Measurements from ENCODE around the gene MAFB. TPM values are rescaled to one million over a fixed set of nuclear protein-coding genes. Genes with fewer than 3 reads are reported as not detected.

MAFB gene
- total RNA-seq, 1 experiment from 2014 or later: 0.85 TPM

DNA sequence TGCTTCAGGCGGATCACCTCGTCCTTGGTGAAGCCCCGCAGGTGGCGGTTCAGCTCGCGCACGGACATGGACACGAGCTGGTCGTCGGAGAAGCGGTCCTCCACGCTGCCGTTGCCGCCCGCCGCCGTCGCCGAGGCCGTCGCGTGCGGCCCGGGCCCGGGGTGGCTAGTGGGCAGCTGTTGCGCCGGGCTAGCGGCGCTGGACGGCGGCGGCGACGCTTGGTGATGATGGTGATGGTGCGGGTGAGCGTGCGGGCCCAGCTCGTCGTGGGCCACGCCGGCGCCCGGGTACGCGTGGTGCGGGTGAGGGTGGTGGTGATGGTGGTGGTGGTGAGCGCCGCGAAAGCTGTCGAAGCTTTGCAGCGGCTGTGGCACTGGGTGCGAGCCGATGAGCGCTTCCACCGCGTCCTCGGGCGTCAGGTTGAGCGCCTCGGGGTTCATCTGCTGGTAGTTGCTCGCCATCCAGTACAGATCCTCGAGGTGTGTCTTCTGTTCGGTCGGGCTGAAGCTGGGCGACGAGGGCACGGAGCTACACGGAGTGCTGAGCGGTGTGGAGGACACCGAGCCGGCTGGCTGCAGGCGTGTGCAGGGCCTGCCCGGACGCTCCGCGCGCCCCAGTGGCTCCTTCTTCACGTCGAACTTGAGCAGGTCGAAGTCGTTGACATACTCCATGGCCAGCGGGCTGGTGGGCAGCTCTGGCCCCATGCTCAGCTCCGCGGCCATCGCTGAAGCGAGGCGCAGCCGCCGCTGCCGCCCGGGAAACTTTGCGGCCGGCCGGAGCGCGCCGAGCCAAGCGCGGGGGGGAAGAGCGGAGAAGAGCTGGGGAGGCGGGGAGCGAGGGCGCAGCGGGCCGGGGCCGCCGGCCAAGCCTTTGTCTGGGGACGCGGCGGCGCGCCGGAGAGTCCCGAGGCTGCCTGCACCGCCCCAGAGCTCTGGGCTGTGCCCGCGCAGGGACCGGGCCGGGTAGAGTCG is 622 bp downstream of the MAFB start:
- Histone ChIP-seq H3K9ac (ENCODE audit: extremely low read depth, insufficient read length, low read length) (no peak overlapping the region), H4K20me1 (ENCODE audit: control insufficient read depth, insufficient read depth, insufficient read length) (no peaks in the 10 kb centered on the region), H3K79me2 (ENCODE audit: insufficient read depth, low read length) (no peaks in the 10 kb centered on the region), H3K4me1 (ENCODE audit: insufficient read depth, low read length) (no peaks in the 10 kb centered on the region), H3K18ac (ENCODE audit: insufficient read length, low read depth, low read length) (no peak overlapping the region), H3K56ac (ENCODE audit: insufficient read length, low read depth, low read length) (no peak overlapping the region), H3K23ac (ENCODE audit: insufficient read length, low read depth, low read length) (no peak overlapping the region), H3K4me2 (ENCODE audit: insufficient read depth, insufficient read length, low read length) (peak overlapping the region; percentile 62), H2BK120ac (ENCODE audit: low read depth, low read length, poor library complexity, severe bottlenecking) (no peak overlapping the region), H4K5ac (ENCODE audit: insufficient read length, low read depth, low read length) (no peak overlapping the region), H3T11ph (ENCODE audit: low read length) (no peak overlapping the region), H2BK5ac (ENCODE audit: insufficient read length, low read length) (no peak overlapping the region), H2BK20ac (ENCODE audit: low read depth, low read length, poor library complexity, severe bottlenecking) (no peak overlapping the region), H2BK12ac (ENCODE audit: insufficient read length, low read depth, low read length) (no peak overlapping the region), H3K27ac (ENCODE audit: insufficient read length, low read depth, low read length) (no peak overlapping the region), H3K79me1 (ENCODE audit: insufficient read depth, low read depth, low read length, poor library complexity, severe bottlenecking) (no peaks in the 10 kb centered on the region), H2AK5ac (ENCODE audit: insufficient read length, low read length) (no peak overlapping the region), H3K27me3 (ENCODE audit: insufficient read depth, low read length) (peaks cover 85% of the 10 kb centered on the region), H2AFZ (ENCODE audit: low read length) (no peak overlapping the region), H3K14ac (ENCODE audit: insufficient read depth, low read length) (no peak overlapping the region), H4K8ac (replicated peaks; ENCODE audit: insufficient read length, low read depth, low read length) (no peak overlapping the region), H3K23me2 (ENCODE audit: insufficient read length, low read depth, low read length, poor library complexity, severe bottlenecking) (peaks cover 19% of the 10 kb centered on the region), H3K9me3 (ENCODE audit: control insufficient read depth, low read depth, low read length) (no peaks in the 10 kb centered on the region), H3K4ac (ENCODE audit: low read depth, low read length) (no peak overlapping the region), H2BK15ac (ENCODE audit: low read depth, low read length) (no peak overlapping the region), H4K91ac (ENCODE audit: insufficient read length, low read depth, low read length) (no peak overlapping the region)
- WGBS (ENCODE audit: extremely low coverage, insufficient read length, low lambda C conversion rate): no CpG with 5 or more reads among the region's 120 CpGs
- H3K9me3 Mint-ChIP-seq: peaks cover 2 to 5% of the 10 kb centered on the region in 2 experiments; a peak in 4 of 5 replicates
- peaks cover 40 to 57% of the 10 kb centered on the region in 2 experiments for H3K4me1 Mint-ChIP-seq
- H3K27me3 Mint-ChIP-seq (ENCODE audit: low read depth): peaks cover 96% of the 10 kb centered on the region
- peak overlapping the region; percentile 59 to 86 for H3K4me3 Mint-ChIP-seq
- peaks cover 0 to 3% (median 0%) of the 10 kb centered on the region in 3 experiments; a peak in 1 of 7 replicates for H3K36me3 Mint-ChIP-seq (ENCODE audit: insufficient read depth in 1 of 3, low read depth in 3 of 3)
- no peak overlapping the region; a peak in 1 of 7 replicates for H3K27ac Mint-ChIP-seq
- peak; percentile 39 for DNase-seq
- TF ChIP-seq CTCF (conservative IDR thresholded peaks at IDR 0.05): no peak
